ENCODE results near the gene AGO4. TPM values are rescaled to one million over a fixed set of nuclear protein-coding genes. Genes with fewer than 3 reads are reported as not detected.

The AGO4 gene
- total and polyA plus RNA-seq, 2 experiments from 2014 or later, result 5.2 to 12.4 TPM

- Histone ChIP-seq H3K36me3 (replicated peaks; ENCODE audit: insufficient read depth, low read depth) (no peaks in the 10 kb centered on the region), H3K27ac (no peak overlapping the region), H3K9me3 (ENCODE audit: low read depth) (no peaks in the 10 kb centered on the region), H2AFZ (no peak overlapping the region), H3K79me2 (peaks cover 17% of the 10 kb centered on the region), H4K20me1 (ENCODE audit: insufficient read depth, poor library complexity, severe bottlenecking) (no peaks in the 10 kb centered on the region), H3K27me3 (no peaks in the 10 kb centered on the region), H3K9me2 (replicated peaks; ENCODE audit: insufficient read depth) (no peaks in the 10 kb centered on the region), H3K4me1 (ENCODE audit: insufficient read depth) (peaks cover 6% of the 10 kb centered on the region), H3K4me2 (no peak overlapping the region), H3K4me3 (no peak overlapping the region)
- DNase-seq (ENCODE audit: low spot score), result no peak
- TF ChIP-seq EZH2 (IDR thresholded peaks at IDR 0.05; ENCODE audit: borderline replicate concordance) (no peak), EZH2phosphoT487 (IDR thresholded peaks at IDR 0.05; ENCODE audit: low read depth, severe bottlenecking, unreplicated experiment) (no peak)
- TF ChIP-seq, protein P1, sequence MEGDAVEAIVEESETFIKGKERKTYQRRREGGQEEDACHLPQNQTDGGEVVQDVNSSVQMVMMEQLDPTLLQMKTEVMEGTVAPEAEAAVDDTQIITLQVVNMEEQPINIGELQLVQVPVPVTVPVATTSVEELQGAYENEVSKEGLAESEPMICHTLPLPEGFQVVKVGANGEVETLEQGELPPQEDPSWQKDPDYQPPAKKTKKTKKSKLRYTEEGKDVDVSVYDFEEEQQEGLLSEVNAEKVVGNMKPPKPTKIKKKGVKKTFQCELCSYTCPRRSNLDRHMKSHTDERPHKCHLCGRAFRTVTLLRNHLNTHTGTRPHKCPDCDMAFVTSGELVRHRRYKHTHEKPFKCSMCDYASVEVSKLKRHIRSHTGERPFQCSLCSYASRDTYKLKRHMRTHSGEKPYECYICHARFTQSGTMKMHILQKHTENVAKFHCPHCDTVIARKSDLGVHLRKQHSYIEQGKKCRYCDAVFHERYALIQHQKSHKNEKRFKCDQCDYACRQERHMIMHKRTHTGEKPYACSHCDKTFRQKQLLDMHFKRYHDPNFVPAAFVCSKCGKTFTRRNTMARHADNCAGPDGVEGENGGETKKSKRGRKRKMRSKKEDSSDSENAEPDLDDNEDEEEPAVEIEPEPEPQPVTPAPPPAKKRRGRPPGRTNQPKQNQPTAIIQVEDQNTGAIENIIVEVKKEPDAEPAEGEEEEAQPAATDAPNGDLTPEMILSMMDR (IDR thresholded peaks at IDR 0.05; ENCODE audit: poor library complexity), result no peak
- WGBS (ENCODE audit: low lambda C conversion rate, missing lambda C conversion rate), result 95% methylated on average over 3 of the region's 3 CpGs
These were observed 43.5 kb upstream of the AGO4 start for GRCh38 chr1:35764283-35764682.

DNA sequence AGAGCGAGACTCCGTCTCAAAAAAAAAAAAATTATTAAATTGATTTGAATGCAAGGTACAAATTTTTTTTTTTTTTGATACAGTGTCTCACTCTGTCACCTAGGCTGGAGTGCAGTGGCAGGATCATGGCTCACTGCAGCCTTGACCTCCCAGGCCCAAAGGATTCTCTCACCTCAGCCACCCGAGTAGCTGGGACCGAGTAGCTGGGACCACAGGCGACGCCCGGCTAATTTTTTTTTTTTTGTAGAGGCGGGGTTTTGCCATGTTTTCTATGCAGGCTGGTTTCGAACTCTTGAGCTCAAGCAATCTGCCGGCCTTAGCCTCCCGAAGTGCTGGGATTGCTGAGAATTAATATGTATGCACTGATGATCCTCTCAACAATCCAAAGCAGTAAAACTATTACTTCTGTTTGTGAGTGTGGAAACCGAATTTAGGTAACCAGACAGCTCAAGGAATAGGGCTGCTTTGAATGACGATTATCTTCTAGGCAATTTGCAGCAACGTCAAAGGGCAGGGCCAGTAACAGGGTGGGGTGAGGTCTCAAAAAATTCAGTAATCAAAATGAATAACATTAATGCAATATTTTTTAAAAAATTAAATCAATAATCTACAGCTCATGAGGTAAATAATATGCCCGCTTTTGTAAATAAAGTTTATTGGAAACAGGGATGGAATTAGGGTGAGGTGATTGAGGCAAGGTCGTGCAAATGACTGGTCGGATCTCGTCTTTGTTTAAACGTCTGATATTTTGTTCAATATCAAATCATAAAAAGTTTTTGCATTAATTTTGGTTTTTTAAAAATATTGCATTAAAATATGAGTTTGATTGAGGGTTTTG, 39.2 kb upstream of the AGO4 start:
- Histone ChIP-seq H4K20me1 (ENCODE audit: insufficient read depth, poor library complexity, severe bottlenecking) (no peaks in the 10 kb centered on the region), H3K4me3 (peak overlapping the region; percentile 61), H3K27ac (peak overlapping the region; percentile 90), H3K4me1 (ENCODE audit: insufficient read depth) (peaks cover 6% of the 10 kb centered on the region), H3K79me2 (peaks cover 17% of the 10 kb centered on the region), H3K4me2 (peak overlapping the region; percentile 89), H2AFZ (peak overlapping the region; percentile 84), H3K36me3 (replicated peaks; ENCODE audit: insufficient read depth, low read depth) (no peaks in the 10 kb centered on the region), H3K9me2 (replicated peaks; ENCODE audit: insufficient read depth) (no peaks in the 10 kb centered on the region), H3K9me3 (ENCODE audit: low read depth) (no peaks in the 10 kb centered on the region), H3K27me3 (no peaks in the 10 kb centered on the region)
- WGBS (ENCODE audit: low lambda C conversion rate, missing lambda C conversion rate), result 36% methylated on average over 19 of the region's 19 CpGs
- TF ChIP-seq EZH2 (IDR thresholded peaks at IDR 0.05; ENCODE audit: borderline replicate concordance) (no peak), EZH2phosphoT487 (IDR thresholded peaks at IDR 0.05; ENCODE audit: low read depth, severe bottlenecking, unreplicated experiment) (no peak)
- TF ChIP-seq, protein P1 (IDR thresholded peaks at IDR 0.05; ENCODE audit: poor library complexity), result no peak
- DNase-seq (ENCODE audit: low spot score), result no peak

GRCh38 chr1:35769188-35769758, 38.5 kb upstream of the AGO4 start:
- 2% methylated on average over 51 of the region's 58 CpGs for WGBS (ENCODE audit: low lambda C conversion rate, missing lambda C conversion rate)

More at GRCh38 chr1:35769188-35769758, 38.5 kb upstream of the AGO4 start:
- H3K4me2 ChIP-seq, result peak overlapping the region; percentile 89
- no peaks in the 10 kb centered on the region for H4K20me1 ChIP-seq (ENCODE audit: insufficient read depth, poor library complexity, severe bottlenecking)
- TF ChIP-seq EZH2phosphoT487 (IDR thresholded peaks at IDR 0.05; ENCODE audit: low read depth, severe bottlenecking, unreplicated experiment) (no peak), EZH2 (IDR thresholded peaks at IDR 0.05; ENCODE audit: borderline replicate concordance) (no peak)
- TF ChIP-seq, protein P1 (IDR thresholded peaks at IDR 0.05; ENCODE audit: poor library complexity), result peak; percentile 28
- no peaks in the 10 kb centered on the region for H3K27me3 ChIP-seq
- DNase-seq (ENCODE audit: low spot score), result peak; percentile 93
- H3K36me3 ChIP-seq (replicated peaks; ENCODE audit: insufficient read depth, low read depth), result no peaks in the 10 kb centered on the region
- peak overlapping the region; percentile 61 for H3K4me3 ChIP-seq
- no peaks in the 10 kb centered on the region for H3K9me3 ChIP-seq (ENCODE audit: low read depth)
- H2AFZ ChIP-seq, result peak overlapping the region; percentile 84
- peaks cover 17% of the 10 kb centered on the region for H3K79me2 ChIP-seq
- peak overlapping the region; percentile 90 for H3K27ac ChIP-seq
- H3K9me2 ChIP-seq (replicated peaks; ENCODE audit: insufficient read depth), result no peaks in the 10 kb centered on the region
- H3K4me1 ChIP-seq (ENCODE audit: insufficient read depth), result peaks cover 6% of the 10 kb centered on the region

Measured in hepatocyte (in vitro differentiated cells).